ELR (cell line): ENCODE measurements around the gene CCDC122.

Experiments used
- DNase-seq: peaks from one replicate; pipeline ENCODE4 v3.0.0-alpha.2; 2015; ENCODE audit warnings: low read depth

The CCDC122 gene

DNA sequence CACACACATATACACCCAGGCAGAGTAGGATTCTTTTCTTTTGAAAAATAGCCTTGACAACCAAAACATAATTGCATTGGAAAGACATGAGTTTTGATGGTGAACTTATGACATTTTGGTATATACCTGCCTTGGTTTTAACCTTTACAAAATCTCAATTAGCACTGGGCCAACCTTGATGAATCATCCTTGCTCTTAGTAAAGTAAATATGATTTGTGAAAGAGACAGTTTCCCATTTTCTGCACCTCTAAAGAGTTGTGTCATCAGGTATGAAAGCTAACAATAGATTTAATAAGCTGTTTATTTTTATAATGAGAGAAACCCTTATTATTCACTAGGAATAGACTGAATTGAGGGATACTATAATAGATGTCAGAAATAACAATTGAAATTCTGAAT is 77.0 kb downstream of the CCDC122 start:
- DNase-seq = no peak

DNA sequence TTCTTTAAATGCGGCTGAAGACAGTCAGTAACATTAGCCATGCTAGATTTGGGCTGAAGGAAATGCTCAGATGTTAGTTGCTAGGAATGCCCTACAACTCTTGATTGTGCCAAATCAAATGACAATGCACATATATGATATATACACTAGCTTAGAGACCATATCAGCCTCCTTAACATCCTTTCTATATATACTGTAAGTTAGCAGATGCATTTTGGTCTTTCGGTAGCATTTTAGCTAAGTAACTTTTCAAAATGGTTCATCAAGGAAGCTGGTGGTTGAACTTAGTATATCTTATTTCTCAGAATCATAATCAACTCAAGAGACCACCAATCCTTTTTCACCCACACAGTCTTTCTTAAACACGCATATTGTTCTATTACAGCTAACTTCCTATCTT is 78.7 kb downstream of the CCDC122 start:
- no peak for DNase-seq

DNA sequence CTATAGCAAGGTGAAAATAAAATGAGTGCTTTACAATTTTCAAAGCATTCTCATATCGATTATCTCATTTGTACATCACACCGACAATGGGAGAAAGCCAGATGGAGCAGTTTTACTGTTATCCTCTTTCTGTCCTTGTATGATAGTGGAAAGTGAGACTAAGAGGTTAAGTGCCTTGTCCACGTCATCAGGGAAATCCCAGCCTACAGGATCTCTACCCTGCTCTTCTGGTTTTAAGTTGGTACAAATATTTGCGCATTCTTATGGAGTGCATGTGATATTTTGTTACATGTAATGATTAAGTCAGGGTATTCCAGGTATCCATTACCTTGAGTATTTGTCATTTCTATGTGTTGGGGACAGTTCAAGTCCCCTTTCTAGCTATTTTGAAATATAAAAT is 80.3 kb downstream of the CCDC122 start:
- no peak for DNase-seq

DNA sequence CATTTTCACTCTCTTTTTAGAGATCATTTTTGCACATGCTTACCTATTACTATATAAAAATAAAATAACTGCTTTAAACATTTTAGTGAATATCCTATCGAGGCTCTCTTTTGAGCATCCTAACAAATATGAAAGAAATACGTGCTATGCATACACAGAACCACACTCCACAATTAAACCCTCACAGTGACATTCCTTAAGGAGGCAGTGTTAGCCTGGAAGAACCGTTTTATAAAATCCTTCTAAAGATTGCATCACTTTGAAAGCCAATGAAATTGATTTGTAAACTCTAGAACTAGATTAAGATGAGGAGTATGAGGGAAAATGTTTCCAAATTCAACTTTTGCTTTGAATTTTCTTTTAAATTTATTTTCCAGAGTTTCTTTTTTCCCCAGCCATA is 81.7 kb downstream of the CCDC122 start:
- peak; percentile 34 for DNase-seq

DNA sequence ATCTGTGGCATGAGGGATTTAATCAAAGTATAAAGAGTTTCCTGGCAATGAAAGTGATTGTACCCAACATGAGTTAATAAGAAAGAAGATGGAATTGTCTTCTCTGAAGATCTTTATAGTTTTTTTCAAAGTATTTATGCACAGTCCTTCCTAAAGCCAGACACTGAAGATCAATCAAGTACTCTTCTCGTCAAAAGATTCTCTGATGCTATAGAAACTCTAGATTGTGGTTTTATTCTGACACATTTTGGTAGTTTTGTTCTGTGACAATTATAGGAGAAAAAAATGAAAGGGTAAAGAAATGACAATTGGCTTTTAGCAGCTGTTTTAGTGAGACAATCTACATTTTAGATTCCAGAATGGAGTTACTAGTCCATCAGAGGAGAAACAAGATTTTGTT is 82.4 kb downstream of the CCDC122 start:
- DNase-seq = no peak

DNA sequence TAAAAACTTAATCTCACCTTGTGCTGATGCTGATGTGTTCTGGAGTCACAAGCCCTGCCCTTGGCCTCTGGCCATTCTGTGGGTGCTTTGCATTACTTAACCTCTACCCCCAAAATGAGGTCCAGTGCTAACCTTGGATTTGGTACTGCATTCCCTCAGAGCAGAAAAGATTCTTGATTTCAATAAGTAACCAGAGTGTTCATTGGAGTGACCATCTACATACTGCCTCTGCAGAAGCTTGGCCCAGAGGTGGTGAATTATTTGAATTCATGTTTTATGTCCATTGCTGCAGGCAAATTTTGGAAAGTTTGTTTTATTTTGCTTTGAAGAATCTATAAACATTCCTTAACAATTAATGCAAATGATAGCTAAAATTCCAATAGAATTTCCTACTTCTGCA is 85.1 kb downstream of the CCDC122 start:
- DNase-seq = no peak

DNA sequence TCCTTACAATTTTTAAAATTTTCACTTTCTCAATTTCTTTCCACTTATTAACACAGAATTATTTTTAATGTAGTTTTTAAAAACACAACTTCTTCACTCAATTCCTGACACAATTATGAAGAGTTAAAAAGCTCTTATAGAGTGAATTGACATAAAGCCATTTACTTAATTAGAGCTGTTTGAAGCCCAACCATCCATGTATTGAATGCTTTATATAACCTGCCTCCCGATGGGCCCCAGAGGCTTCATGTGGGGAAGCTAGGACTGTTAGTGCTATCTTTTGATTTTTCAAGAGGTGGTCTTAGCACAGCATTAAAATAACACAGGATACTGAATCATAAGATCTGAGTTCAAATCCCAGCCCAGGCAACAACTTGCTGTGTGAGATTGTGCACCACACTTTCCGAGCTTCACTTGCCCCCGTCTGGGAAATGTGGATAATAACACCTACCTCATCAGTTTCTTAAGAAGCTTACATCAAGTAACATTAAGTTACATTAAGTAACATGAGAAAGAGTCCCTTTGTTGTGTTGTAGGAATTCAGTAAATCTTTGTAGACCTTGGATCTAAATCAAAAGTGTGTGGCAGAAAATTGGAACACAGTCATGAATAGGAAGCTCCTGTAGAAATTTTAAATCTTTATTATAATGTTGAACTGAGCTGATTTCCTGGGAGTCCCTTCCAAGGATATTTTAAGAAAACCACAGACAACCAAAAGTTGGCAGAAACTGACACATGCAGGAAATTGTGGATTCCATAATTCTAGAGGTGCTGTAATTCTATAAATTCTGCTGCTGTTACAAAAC is 87.3 kb downstream of the CCDC122 start:
- DNase-seq = no peak

DNA sequence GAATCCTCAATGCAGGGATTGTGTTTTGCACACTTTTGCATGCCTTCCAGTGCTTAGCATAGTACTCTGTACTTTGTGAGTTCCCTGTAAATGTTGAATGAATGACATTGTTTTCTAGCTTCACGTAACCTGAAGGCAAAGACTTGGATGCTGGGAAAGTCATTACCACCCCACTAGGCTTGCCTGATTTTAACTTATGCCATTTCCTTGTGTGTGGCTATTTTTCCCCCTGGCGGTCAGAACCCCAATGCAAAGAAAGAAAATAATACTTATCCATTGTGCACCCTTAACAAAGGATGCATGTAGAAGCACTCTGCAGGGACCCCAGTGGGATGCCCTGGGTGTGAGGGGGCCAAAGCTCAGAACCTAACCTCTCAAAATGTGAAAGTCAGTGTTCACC is 91.5 kb downstream of the CCDC122 start:
- DNase-seq = peak; percentile 71

DNA sequence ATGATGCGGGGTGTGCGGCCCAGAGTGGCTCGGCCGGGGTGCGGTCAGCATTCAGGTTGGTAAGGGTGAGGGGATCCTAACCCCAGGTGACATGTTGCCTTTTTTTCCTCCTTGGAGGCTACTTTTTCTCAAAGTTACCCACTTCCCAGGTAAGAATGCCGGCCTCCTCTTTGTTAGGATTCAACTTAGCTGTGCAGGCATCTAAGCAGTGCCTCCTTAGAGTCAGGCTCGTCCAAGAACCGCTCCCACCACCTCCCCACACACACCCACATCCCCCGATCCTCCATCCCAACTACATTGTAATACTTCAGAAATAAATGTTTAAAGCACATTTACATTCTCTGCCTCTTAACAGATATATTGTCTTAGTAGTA is 92.0 kb downstream of the CCDC122 start:
- peak; percentile 8 for DNase-seq

DNA sequence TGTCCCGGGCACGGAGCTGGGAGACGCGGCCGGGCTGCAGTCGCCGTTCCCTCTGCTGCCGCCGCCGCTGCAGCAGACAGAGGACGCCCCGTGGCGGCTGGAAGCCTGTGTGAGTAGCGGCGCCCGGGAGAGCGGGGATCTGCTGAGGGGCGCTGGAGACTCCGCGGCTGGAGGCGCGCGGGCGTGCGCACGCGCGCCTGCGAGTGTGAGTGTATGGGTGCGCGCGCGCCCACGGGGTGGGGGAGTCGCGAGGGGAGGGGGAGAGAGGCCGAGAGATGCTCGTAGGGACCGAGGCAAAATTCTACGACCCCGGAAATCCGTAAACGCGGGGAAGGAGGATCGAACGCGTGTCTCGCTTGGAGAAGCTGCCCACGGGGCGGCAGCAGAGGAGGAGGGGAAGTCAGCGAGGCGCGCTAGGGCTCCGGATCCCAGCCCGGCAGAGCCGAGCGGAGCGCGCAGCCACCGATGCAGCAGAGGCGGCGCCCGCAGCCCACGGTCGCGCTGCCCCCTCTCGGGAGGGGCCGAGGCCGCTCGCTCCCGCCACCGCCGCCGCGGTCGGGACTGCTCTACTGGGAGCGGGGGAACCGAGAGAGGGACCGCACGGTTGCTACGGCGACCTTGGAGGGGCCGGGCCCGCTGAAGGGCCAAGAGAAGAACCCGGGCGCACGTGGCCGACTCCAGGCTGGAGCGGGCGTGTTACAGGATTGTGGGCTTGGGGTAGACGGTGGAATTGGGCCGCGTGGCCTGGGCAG is 92.6 kb downstream of the CCDC122 start, which contains the start of gene ENOX1:
TSS of gene ENOX1 (minus strand) at position 207 of the 752 bp plus-strand sequence.
- peak; percentile 72 for DNase-seq

DNA sequence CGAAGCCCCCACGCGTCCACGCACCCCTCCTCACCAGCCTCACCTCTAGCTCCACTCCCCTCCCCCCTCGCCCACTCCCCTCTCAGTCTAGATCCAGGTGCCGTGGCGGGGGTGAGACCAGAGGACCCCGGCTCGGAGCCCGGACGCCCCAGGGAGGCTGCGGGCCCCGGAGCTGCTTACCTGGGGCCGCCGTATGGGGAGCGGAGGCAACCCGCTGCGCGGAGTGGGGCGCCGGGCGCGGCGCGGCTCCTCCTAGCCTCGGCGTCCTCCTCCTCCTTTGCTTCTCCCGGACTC is 93.1 kb downstream of the CCDC122 start:
- DNase-seq = no peak
